Measurements from ENCODE around the gene PTPRE. TPM values are rescaled to one million over a fixed set of nuclear protein-coding genes. Genes with fewer than 3 reads are reported as not detected.

PTPRE gene
- total RNA-seq, 1 experiment from 2014 or later = 0.50 TPM

GRCh38 chr10:128029290-128029651 lies 122.4 kb downstream of the PTPRE start:
- Histone ChIP-seq H3K36me3 (ENCODE audit: control insufficient read depth, insufficient read depth, low read length) (no peaks in the 10 kb centered on the region), H3K27me3 (replicated peaks; ENCODE audit: control insufficient read depth, insufficient read depth, low read length) (no peaks in the 10 kb centered on the region), H3K4me1 (no peaks in the 10 kb centered on the region), H3K9me3 (no peaks in the 10 kb centered on the region), H3K4me3 (ENCODE audit: low read depth, low read length) (no peak overlapping the region)
- H3K4me1 Mint-ChIP-seq (ENCODE audit: low read depth, unreplicated experiment) = no peaks in the 10 kb centered on the region
- ChIA-PET CTCF (no interaction called here), POLR2A (no interaction called here)
- no TSS peak for BruUV-seq (replicated peaks)
- no peaks in the 10 kb centered on the region for H3K36me3 Mint-ChIP-seq (ENCODE audit: insufficient read depth, unreplicated experiment)
- DNase-seq = peak in 1 of 2 experiments; percentile 19
- H3K27ac Mint-ChIP-seq (ENCODE audit: unreplicated experiment) = no peak overlapping the region
- no peaks in the 10 kb centered on the region for H3K9me3 Mint-ChIP-seq (ENCODE audit: unreplicated experiment)
- no peak for TF ChIP-seq CTCF (IDR thresholded peaks at IDR 0.05; ENCODE audit: insufficient read depth in 1 of 2, low read depth in 1 of 2, low read length in 1 of 2, severe bottlenecking in 1 of 2, unreplicated experiment in 1 of 2)
- intact Hi-C loops (cut with micrococcal nuclease; ENCODE audit: unreplicated experiment) = no loop called here
- H3K27me3 Mint-ChIP-seq (ENCODE audit: insufficient read depth, unreplicated experiment) = no peaks in the 10 kb centered on the region
- no peak overlapping the region for H3K4me3 Mint-ChIP-seq (ENCODE audit: unreplicated experiment)

- no peak for TF ChIP-seq CTCF (IDR thresholded peaks at IDR 0.05; ENCODE audit: insufficient read depth in 1 of 2, low read depth in 1 of 2, low read length in 1 of 2, severe bottlenecking in 1 of 2, unreplicated experiment in 1 of 2)
- POLR2A ChIA-PET = no interaction called here
- Histone ChIP-seq H3K9me3 (no peaks in the 10 kb centered on the region), H3K4me1 (no peaks in the 10 kb centered on the region), H3K4me3 (ENCODE audit: low read depth, low read length) (no peak overlapping the region), H3K36me3 (ENCODE audit: control insufficient read depth, insufficient read depth, low read length) (no peaks in the 10 kb centered on the region), H3K27me3 (replicated peaks; ENCODE audit: control insufficient read depth, insufficient read depth, low read length) (no peaks in the 10 kb centered on the region)
- Mint-ChIP-seq H3K9me3 (ENCODE audit: unreplicated experiment) (no peaks in the 10 kb centered on the region), H3K4me1 (ENCODE audit: low read depth, unreplicated experiment) (no peaks in the 10 kb centered on the region), H3K27me3 (ENCODE audit: insufficient read depth, unreplicated experiment) (no peaks in the 10 kb centered on the region), H3K4me3 (ENCODE audit: unreplicated experiment) (no peak overlapping the region), H3K36me3 (ENCODE audit: insufficient read depth, unreplicated experiment) (no peaks in the 10 kb centered on the region), H3K27ac (ENCODE audit: unreplicated experiment) (no peak overlapping the region)
- CTCF ChIA-PET = no interaction called here
- intact Hi-C loops (cut with micrococcal nuclease; ENCODE audit: unreplicated experiment) = no loop called here
- DNase-seq = peak in 1 of 2 experiments; percentile 16
- BruUV-seq (replicated peaks) = no TSS peak
Observed at GRCh38 chr10:128029731-128030369, 122.9 kb downstream of the PTPRE start.

GRCh38 chr10:128030498-128031072 lies 123.7 kb downstream of the PTPRE start:
- no peaks in the 10 kb centered on the region for H3K36me3 ChIP-seq (ENCODE audit: control insufficient read depth, insufficient read depth, low read length)
- Mint-ChIP-seq H3K27me3 (ENCODE audit: insufficient read depth, unreplicated experiment) (no peaks in the 10 kb centered on the region), H3K4me1 (ENCODE audit: low read depth, unreplicated experiment) (no peaks in the 10 kb centered on the region), H3K4me3 (ENCODE audit: unreplicated experiment) (no peak overlapping the region), H3K27ac (ENCODE audit: unreplicated experiment) (no peak overlapping the region), H3K36me3 (ENCODE audit: insufficient read depth, unreplicated experiment) (no peaks in the 10 kb centered on the region), H3K9me3 (ENCODE audit: unreplicated experiment) (no peaks in the 10 kb centered on the region)
- BruUV-seq (replicated peaks) = no TSS peak
- ChIA-PET POLR2A (no interaction called here), CTCF (no interaction called here)
- DNase-seq = no peak
- no peak overlapping the region for H3K4me3 ChIP-seq (ENCODE audit: low read depth, low read length)
- no peaks in the 10 kb centered on the region for H3K4me1 ChIP-seq
- no peak for TF ChIP-seq CTCF (IDR thresholded peaks at IDR 0.05; ENCODE audit: insufficient read depth in 1 of 2, low read depth in 1 of 2, low read length in 1 of 2, severe bottlenecking in 1 of 2, unreplicated experiment in 1 of 2)
- no peaks in the 10 kb centered on the region for H3K9me3 ChIP-seq
- no peaks in the 10 kb centered on the region for H3K27me3 ChIP-seq (replicated peaks; ENCODE audit: control insufficient read depth, insufficient read depth, low read length)
- intact Hi-C loops (cut with micrococcal nuclease; ENCODE audit: unreplicated experiment) = no loop called here
